ENCODE measurements around the gene ITLN1.
"Not testable (repeated sequence)": the region's sequence is repeated elsewhere in the genome, so short reads cannot be mapped to it uniquely, and the experiment has no call there.

DNA sequence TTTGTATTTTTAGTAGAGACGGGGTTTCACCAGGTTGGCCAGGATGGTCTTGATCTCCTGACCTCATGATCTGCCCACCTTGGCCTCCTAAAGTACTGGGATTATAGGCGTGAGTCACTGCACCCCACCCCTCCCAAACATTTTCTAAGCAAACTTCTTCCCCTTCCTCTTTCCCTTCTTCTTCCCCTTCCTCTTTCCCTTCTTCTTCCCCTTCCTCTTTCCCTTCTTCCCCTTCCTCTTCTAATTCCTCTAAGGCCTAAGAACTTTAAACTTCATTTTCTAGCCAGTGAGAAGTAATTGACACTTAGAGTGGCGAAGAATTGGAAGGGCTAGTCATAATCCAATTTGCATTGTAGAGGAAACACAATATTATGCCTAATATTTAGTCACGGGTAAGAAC, 9.4 kb downstream of the ITLN1 start:
- not testable (repeated sequence) for TF ChIP-seq POLR2A (IDR thresholded peaks at IDR 0.05); CTCF (IDR thresholded peaks at IDR 0.05); POLR2AphosphoS5 (IDR thresholded peaks at IDR 0.05); EP300 (IDR thresholded peaks at IDR 0.05; ENCODE audit: low read depth)

Measured in transverse colon (tissue), 4 donors.